Activated CD8-positive, alpha-beta memory T cell treated with anti-CD3 and anti-CD28 coated beads for 1 hour (primary cell): ENCODE measurements around the gene GSDMA.
A peak's percentile ranks its signal among the peaks of the same experiment; 100 is the strongest.

Experiments used
- DNase-seq, 2 donors: peaks; one replicate each; pipeline ENCODE4 v3.0.0-alpha.2; 2020; ENCODE audit warnings: low read depth in 1 of 2; ENCODE audit errors: extremely low read depth in 1 of 2

Gene GSDMA

DNA sequence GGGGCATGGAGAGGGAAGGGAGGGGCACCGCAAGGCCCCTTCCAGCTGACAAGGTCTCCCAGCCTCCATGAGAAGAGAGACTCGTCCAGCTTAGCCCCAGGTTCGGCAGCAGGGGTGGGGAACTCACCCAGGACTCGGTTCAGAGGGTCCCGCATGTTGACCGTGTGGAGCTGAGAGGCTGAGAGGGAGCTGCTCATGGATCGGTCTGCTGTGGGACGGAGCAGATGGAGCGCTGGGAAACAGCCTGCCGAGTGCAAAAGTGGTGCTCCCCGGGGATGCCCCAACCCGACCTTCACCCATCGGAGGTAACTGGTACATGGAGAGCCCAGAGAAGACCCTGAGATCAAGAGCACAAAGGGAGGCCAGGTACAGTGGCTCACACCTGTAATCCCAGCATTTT lies 57.3 kb downstream of the GSDMA start:
- DNase-seq = no peak

- DNase-seq = no peak
These were observed 58.7 kb downstream of the GSDMA start for GRCh38 chr17:40021451-40021971.

- no peak for DNase-seq
These were observed 59.7 kb downstream of the GSDMA start for GRCh38 chr17:40022497-40022896.

GRCh38 chr17:40022961-40023541 lies 60.2 kb downstream of the GSDMA start:
- no peak for DNase-seq

DNA sequence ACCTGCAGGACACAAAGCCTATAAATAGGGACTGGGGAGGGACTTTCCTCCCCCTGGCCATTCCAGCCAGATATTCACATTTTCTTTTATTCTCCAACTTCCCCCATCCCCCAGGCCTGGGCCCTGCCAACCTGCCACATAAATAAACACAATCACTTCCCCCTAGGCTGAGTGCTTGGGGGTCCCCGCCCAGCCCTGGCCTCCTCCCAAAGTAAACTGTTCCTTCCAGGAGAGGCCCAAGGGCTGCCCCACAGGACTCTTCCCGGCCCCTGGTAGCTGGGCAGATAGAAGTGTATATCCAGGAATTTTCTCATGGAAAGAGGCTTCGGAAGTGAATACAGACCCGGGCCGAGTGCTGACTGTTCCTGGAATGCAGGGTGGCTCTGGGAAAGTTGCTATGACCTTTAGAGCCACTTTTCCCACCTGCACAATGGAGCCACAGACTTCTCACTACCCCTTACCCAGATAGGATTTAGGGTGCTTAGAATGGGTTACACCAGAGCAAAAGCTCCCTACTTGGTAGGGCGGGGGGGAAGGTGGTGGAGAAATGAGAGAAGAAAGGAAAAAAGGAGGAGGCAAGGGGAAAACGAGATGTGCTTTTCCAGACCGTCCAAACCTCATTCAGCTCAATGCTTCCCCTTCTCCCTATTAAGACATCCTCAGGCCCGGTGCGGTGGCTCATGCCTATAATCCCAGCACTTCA lies 60.9 kb downstream of the GSDMA start:
- no peak for DNase-seq

- DNase-seq = no peak
These were observed 62.1 kb downstream of the GSDMA start for GRCh38 chr17:40024901-40025300.

DNA sequence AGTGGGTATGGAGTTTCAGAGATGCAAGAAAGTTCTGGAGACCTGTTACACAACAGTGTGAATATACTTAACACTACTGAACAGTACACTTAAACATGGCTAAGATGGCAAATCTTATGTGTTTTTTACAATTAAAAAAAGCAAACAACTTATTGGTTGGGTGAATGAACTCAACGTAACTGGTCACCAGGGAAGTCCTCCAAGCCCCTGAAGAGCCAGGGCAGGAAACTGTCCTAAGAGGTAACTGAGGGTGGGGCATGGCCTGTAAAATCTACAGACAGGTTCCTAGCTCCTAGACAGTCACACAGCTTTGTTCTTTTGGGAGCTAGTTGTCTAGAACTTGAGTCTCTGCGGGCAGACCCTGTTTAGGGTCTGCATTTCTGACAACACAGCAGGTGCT lies 62.8 kb downstream of the GSDMA start:
- DNase-seq = no peak

- DNase-seq = no peak
These were observed 63.4 kb downstream of the GSDMA start for GRCh38 chr17:40025991-40026815.

GRCh38 chr17:40026816-40027613 lies 64.2 kb downstream of the GSDMA start:
- DNase-seq = peak; percentile 42 to 60
